ENCODE results near the gene HS6ST3.

DNA sequence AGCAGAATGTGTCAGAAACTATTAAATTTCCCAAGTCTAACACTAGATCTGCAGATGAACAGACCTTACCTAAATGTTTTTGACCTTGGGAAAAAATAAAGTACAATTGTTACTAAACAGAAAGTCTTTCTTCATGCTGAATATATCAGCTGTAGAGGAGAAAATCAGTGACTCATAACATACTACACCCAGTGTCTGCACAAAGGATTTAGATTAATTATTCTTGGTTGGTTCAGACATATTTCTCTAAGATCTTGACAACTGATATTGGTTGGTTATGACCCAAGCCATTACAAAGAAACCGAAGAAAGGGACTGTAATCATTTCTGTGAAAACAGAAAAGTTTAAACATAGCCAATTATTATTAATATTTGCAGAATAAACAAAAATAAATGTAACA lies 225.1 kb downstream of the HS6ST3 start:
- TF ChIP-seq, protein P1, sequence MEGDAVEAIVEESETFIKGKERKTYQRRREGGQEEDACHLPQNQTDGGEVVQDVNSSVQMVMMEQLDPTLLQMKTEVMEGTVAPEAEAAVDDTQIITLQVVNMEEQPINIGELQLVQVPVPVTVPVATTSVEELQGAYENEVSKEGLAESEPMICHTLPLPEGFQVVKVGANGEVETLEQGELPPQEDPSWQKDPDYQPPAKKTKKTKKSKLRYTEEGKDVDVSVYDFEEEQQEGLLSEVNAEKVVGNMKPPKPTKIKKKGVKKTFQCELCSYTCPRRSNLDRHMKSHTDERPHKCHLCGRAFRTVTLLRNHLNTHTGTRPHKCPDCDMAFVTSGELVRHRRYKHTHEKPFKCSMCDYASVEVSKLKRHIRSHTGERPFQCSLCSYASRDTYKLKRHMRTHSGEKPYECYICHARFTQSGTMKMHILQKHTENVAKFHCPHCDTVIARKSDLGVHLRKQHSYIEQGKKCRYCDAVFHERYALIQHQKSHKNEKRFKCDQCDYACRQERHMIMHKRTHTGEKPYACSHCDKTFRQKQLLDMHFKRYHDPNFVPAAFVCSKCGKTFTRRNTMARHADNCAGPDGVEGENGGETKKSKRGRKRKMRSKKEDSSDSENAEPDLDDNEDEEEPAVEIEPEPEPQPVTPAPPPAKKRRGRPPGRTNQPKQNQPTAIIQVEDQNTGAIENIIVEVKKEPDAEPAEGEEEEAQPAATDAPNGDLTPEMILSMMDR (IDR thresholded peaks at IDR 0.05; ENCODE audit: poor library complexity): no peak
- no peak for TF ChIP-seq EZH2 (IDR thresholded peaks at IDR 0.05; ENCODE audit: borderline replicate concordance)

Data from hepatocyte (in vitro differentiated cells).